HG02981 (cell line): ENCODE data around the gene LYPD1.

Experiments used
- ATAC-seq: cut with Tn5 transposase; IDR thresholded peaks from one replicate; pipeline ENCODE4 v1.9.1; 2021; ENCODE audit warnings: mild to moderate bottlenecking, moderate library complexity; ENCODE audit not compliant: unreplicated experiment

LYPD1 gene

DNA sequence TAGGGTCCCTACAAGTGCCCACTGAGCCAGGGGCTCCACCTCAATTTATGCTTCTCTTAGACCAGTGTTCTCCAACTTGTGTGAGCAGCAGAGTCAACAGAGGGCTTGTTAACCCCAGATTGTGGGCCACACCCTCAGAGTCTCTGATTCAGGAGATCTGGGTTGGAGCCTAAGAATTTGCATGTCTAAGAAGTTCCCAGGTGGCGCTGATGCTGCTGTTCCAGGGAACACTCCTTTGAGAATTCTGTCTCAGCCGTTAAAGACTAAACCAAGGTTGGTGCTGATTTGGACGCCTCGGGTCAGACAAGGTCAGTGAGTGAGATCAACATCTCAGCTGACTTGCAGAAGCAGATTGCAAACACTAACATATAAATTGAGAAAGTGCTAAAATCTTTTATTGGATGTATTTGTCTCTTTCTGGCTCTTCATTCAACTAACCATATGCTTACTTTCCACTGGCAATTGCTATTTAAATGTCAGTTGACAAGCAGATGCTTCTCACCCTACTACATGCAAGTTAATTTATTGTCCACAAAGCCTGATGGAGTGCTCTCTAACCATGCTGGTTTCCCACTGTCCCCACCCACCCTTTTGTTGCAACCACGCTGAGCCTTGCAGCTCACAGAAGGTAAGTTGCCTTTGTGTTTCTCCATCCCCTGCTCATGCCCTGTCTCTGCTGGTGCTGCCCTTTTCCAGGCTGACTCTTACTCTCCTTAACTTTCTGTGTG is 31.5 kb downstream of the LYPD1 start:
- ATAC-seq: no peak

DNA sequence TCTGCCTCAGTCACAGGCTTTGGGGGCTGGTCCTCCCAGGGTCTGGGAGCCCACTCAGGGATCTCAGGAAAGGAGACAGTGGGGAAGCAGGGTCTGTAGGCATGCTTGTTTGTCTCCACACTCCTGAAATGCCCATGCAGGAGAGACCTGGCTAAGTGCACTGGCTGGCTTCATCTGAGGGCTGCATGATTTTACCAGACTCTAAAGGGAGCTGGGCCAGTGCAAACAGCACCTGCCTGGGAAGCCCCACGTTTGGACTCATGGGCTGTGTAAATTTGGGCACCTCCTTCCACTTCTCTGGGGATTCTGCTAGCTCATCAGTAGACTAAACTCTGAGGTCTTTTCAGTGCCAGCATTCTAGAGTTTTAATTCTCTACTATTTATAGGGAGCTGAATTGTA is 33.7 kb downstream of the LYPD1 start:
- no peak for ATAC-seq

DNA sequence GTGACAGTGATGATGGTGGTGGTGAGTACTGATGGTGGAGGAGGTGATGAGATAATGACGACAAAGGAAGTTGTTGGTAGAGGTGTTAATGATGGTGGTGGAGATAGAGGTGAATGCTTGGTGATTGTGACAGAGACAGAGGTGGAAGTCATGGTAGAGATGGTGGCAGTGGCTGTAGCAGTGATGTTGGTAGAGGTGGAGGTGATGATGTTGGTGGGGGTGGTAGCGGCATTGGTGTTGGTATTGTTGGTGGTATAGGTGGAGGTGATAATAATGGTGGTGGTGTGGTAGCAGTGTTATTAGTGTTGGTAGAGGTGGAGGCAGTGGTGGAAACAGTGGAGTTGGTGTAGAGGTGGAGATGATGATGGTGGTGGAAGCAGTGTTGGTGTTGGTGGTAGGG is 36.4 kb downstream of the LYPD1 start:
- no peak for ATAC-seq

DNA sequence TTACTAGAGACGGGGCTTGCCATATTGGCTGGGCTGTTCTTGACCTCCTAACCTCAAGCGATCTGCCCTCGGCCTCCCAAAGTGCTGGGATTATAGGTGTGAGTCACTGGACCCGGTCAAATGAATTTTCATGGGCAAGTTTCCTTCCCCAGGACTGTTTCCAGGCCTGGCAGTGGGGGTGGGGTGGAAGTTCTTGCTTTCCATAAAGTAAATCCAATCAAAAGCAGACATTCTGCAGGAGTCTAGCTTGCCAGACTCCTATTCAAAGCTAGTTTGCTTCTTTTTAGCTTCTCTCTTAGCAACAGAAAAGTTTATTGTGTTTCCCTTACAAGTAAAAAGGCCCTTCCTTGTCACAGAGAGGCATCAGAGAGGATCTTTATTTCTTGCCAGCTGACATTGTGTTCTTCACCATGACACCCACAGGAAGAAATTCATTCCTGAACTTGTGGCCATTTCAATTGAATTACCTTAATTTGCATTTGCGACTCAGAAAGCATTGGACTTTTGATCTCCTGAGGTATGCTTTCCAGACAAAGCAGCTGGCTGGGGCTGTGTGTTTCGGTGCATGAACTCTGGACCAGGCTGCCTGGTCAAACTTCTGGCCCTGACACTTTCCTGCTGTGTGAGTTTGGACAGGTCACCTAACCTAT is 37.9 kb downstream of the LYPD1 start:
- no peak for ATAC-seq

DNA sequence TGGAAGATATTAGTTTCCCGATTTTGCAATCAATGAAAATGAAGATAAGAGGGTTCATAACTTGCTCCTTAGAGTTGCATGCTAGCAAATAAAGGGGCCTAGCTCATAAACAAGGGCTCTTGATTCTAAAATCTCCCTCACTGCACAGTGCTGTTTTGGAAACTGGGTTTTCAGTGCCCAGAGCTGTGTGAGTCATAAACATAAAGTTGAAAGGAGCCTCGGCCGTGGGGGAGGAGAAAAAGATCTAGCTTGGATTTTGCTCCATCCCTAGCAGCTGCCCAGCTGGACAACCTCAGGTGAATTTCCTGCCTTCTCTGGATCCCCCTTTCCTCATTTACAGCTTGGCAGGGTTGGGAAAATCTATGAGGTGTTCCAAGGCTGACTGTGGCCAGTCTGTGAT is 42.5 kb downstream of the LYPD1 start:
- no peak for ATAC-seq

DNA sequence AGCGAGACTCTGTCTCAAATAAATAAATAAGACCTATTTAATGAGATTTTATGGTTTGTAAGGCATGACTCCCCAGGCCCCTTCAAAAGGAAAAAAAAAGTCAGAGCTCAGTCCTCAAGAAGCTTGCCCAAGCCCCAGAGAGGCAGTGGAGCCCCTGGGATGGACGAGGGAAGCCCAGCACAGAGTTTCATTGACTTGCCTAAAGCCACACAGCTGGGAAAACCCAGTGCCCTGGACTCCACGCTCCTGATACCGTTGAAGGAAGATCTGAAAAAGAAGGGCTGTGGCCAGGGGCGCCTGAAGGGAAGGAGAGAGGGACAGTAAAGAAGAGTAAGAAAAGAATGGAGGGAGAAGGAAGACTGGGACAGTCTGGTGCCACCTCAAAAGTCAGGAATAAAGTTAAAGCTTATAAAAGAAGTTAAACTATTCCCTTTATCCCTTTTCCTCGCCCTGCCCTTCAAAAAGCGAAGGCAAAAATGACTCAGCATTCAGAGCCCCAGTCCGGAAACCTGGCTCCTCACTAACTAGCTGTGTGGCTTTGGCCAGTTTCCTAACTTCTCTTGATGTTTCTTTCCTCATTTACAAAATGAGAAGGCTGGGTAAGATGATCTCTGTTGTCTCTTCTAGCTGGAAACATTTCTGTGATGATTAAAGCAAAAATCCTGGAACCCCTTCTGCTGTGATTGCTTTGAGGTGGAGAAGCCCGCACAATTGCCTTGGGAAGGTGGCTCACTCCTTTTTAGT is 46.7 kb downstream of the LYPD1 start:
- ATAC-seq: no peak

DNA sequence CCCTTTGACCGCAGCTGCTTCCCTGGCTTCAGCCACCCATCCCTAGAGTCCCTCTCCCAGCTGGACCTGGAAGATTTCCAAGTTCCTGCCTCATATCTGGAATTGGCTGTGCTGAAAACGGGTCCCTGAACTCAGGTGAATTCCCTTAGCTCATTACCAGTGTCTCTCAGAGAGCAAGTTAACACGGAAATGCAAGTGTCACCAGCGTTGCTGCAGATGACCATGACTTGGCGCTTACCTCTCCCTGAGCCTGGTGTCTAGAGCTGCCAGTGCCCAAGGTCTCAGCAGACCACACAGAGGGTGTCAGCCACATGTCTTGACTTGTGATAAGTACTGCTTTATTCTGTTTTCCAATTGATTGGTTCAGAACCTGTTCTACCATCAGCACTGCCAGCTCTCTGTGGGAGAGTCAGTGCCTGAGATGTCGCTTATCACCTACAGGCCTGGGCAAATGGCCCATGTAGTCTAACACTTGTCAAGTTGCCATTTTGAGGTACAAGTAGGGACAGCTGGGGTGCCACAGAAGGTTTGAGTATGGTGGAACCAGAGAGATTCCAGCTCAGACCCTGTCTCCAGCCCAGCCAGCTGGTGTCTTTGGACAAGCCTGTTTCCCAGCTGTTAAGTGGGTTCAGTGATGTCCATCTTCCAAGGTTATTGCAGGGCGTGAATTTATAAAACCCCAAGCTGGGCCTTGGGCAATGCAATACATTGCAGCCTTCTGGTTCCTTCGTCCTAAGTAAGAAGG is 48.7 kb downstream of the LYPD1 start:
- ATAC-seq: no peak

DNA sequence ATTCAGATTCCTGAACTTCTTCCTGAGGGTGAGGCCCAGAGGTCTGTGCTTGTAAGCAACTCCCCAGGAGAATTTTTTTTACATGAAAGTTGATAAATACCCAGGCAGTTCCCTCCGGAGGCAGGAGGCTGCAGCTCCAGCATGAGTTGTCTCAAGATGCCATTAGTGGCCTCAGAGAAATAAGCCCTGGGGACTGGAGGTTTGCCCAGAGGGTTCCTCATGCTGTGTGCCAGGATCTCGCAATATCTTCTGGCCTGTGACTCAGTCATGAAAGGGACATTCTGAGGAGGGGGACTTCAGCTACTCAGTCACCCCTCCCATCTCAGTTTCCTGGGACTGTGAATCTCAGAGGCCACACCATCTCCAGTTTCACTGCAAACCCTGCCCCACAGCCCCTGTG is 49.9 kb downstream of the LYPD1 start:
- ATAC-seq: no peak

DNA sequence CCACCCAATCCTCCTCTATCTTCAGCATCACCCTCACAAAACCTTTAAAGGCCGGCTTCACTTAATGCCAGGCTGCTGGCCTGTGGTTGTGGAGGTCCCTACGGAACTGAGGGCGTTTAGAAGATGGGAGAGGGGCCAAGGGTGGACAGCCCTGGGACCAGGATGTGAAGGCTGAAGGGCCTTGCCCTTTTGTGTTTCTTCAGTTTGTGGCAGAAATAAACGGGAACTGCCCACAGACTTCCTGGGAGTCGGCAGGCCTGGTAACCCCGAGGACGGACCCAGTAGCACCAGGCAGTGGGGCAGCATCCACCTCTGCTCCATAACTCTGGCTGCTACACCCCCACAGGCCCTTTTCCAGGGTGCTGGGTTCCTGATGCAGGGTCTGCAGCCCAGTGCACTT is 51.3 kb downstream of the LYPD1 start:
- no peak for ATAC-seq

DNA sequence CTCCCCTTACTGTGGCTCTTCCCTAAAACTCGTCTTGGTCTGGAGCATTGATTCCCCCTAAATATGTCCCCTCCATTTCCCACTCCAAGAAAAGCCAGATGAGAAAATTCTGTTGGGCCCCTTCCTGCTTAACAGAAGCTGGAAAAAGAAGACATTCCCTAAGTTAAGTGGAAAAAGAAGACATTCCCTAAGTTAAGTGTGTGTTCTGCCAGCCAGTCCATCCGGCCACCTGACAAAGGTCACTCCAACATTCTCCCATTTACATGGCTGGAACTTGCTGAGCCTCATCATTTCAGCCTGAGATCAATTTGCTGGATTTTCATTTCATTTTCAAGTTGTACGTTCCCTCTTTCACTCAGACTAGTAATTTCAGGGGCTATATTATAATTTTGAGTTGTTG is 52.0 kb downstream of the LYPD1 start:
- no peak for ATAC-seq

DNA sequence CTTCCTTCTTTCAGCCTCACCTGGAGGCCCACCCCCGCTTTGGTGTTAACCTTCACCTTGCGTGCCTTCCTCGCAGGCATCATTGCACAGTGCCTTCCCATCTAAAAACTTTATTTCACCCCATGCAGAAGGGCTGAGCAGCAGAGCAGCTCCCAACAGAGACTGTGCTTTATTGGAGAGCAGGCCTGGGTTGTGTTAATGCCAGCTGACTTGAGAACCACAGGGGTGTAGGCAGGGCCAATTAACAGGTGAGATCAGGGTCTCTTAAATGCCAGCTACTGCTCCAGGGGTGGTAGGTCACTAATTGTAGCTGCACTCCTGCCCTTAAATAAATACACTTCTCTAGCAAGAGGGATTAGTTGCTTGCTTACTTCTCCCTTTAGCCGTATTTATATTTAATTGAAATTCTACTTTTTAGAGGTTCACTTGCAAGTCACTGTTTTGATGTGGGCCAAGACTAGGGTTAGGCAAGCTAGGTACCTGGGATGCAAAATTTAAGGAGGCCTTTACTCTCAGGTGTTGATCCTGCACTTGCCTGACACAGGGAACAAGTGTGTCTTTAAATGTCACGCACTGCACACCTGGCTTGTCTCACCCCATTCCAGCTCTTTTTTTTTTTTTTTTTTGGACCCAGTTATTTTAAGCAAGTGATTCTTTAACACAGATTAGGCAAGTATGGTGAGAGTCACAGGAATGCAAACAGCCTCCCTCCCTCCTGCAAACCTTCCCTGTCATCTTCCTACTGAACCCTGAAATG is 54.5 kb downstream of the LYPD1 start:
- ATAC-seq: no peak

DNA sequence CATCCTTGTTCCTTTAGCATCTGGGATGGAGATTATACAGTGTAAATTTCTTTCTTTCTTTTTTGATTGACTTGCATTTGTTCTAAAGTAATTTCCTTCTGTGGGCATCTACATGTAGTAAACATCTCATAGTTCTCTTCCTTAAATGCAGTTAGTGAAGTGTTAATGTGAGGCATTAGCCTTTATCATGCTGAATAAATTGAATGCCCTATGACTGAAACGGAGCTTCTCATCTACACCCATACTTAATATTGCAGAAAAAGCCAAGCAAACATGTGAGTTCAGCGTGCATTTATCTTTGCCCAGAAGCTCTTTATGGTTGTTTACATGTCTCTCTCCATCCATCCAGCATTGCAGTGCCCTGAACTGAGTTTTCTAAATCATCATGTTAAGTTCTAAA is 58.3 kb downstream of the LYPD1 start:
- ATAC-seq: no peak

DNA sequence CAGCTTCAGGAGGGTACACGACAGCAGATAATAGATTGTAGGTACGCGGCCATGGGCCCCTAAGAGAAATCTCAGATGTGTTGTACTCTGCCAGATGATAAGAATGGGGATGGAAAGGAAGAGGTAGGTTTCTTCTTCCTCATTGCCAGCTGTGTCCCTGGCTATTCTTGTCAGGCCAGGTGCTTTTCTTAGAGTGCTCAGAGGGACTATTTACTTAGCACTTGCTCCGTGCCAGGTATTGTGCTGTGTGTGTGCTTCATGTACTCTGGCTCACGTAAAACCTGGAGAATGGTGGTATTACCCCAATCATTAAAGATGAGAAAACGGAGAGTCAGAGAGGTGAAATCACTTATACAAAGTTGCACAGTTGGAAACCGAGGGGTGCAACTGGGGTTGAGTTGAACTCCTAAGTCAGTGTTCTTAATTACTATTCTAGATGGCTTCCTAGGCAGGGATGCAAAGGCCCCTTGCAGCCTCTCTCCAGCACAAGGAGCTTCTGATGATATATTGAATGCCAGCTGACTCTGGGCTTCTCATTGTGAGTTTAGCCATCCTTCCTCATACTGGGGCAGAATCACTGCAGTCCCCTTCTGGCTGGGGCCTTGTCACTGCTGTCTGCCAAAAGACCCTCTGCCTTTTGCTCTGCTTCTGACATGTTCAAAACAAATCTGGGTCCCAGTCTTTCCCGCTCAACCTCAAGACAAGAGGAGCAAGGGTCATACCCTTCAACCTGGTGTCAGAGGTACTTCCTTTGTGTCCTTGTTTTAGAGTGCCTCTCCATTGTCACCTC is 60.7 kb downstream of the LYPD1 start:
- no peak for ATAC-seq

DNA sequence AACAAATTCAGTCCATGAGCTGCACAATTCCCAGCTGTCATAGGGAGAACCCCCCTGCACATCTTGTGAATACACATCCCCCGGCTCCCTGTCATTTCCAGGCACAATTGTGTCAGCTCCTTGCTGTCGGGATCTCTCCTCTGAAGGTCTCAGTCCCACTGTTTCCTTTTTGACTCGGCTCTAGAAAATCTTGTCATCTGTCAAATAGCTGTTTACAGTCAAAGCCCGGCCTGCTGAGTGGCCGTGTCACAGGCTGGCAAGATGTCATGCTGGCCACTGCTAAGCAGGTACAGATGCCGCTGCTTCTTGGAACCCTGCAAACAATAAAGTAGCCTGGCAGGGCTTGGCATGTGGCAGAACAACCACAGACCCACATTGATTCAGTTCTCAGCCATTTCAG is 61.7 kb downstream of the LYPD1 start:
- ATAC-seq: no peak

DNA sequence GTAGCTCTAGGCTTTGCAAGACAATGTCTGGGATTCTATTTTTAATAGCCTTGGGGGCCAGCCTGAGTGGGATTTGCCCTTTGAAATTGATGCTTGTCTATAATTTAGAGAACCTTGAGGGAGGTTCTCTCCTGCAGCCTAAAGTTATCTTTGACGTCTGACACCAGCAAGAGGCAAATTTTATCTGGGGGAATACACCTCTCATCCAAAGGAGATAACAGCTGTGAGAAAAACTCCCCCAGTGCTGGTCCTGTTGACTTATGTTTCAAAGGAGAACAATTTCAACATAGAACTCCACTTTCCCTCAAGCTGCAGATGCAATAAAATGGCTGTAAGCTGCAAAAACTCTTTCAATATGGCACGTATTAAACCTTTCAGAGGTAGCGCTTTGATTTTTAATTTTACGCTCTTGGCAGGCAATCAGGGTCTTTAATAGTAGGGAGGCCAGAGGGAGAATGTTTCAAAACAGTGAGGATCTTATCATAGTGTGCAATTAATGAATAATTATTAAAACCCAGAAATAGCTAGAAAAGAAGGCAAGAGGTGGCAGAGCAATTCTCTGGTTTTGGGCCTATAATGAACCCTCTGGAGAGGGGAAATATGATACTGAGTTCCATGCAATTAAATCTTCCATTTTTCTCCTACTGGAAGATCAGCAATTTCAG is 62.4 kb downstream of the LYPD1 start:
- ATAC-seq: no peak

DNA sequence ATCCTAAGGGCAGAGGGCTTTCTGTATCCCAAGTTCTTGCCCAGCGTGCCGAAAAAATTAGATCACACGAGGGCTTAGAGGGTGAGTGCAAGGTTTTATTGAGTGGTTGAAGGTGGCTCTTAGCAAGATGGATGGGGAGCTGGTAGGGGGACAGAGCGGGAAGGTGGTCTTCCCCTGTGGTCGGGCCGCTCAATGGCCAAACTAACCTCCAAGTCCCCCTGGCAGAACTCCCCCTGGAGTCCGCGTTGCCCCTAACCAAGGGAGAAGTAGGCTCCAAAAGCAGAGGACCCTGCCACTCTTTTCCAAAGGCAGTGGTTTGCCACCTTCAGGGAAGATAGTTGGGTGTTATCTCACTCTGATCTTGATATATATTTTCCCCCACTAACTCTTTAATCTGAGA is 63.4 kb downstream of the LYPD1 start:
- ATAC-seq: no peak

DNA sequence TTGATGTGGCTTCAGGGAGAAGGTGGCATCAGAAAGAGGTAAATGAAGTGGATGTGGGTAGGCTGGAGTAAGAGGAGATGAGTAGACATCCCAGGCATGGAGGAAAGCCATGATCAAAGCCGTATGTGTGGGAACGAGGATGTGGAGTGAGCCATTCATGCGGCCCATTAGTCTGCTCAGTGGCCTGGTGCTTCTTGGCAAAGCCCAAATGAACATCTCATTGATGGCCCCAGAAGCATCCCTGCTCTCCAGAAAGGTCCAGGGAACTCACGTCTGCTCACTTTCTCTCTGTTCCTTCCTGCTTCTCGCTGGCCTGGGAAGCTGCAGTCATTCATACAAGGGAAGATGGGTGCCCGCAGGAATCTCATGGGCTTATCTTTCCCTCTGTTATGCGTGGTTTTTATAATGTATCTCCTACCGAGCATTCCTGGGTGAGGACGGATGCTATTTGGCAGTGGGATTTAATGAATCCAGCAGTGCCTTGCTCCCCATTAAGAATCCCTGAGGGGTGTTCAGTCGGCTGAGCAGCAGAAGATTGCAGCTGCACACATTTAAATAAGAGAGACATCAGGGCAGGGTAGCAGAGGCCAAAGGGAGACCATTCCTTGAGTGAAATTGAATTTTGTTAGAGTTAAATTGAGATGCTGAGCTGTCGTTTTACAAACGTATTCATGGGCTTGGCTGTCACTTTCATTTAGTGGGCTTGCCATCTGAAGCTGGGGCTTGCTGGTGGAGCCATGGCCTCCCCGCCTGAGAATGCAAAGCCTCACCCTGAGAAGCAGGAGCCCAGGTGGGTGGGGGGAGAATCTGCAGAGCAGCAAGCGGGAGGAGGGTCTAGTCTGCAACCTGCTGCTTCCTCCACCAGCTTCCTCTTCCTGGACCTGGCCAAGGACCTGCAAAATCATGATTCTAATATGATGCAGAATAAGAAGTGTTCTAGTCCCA is 64.5 kb downstream of the LYPD1 start:
- no peak for ATAC-seq

DNA sequence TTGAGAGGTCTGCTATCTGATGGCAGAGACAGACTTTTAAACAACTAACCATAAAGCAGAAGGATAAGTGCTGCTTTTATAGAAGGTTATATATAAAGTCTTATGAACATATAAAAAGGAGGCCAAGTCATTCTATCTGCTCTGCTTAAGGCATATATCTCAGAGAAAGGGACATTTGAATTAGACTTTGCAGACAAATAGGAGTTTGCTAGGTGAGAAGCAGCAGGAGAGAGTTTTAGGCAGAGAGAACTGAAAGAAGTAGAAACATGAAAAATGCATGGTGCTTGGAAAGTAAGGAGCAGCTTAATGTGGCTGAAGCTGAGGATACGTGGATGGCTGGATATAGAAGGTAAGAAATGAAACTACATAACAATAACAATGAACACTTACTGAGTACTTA is 65.4 kb downstream of the LYPD1 start:
- ATAC-seq: no peak
